Small intestine (tissue), 7 donors: ENCODE measurements around the gene TSPAN9. TPM values are rescaled to one million over a fixed set of nuclear protein-coding genes. Genes with fewer than 3 reads are reported as not detected.
A peak's percentile ranks its signal among the peaks of the same experiment; 100 is the strongest.

Experiments used
- DNase-seq, 2 donors: peaks; one replicate each; pipeline versions ENCODE4 v3.0.0 to v3.0.0-alpha.2; 2013
- FAIRE-seq: peaks from 2 replicates; lab custom pipeline; 2012; peaks lifted over from hg19 to GRCh38; lab: Jason Lieb, UNC
- H3K27ac ChIP-seq, 3 donors: one replicate each; pipeline ENCODE4 v1.5.1; 2013; ENCODE audit warnings: low read length in 2 of 3, mild to moderate bottlenecking in 2 of 3, control low read depth in 1 of 3, inconsistent platforms in 1 of 3, low read depth in 1 of 3, moderate library complexity in 1 of 3
- H3K27me3 ChIP-seq, 3 donors: one replicate each; pipeline ENCODE4 v1.6.1; 2013; ENCODE audit warnings: low read length in 3 of 3, inconsistent platforms in 1 of 3; ENCODE audit not compliant: control insufficient read depth in 3 of 3, insufficient read depth in 3 of 3
- H3K36me3 ChIP-seq, 3 donors: one replicate each; pipeline ENCODE4 v1.6.1; 2013; ENCODE audit warnings: low read length in 3 of 3, inconsistent platforms in 1 of 3, low read depth in 1 of 3, mild to moderate bottlenecking in 1 of 3, moderate library complexity in 1 of 3; ENCODE audit not compliant: control insufficient read depth in 3 of 3, insufficient read depth in 2 of 3
- H3K4me1 ChIP-seq, 3 donors: one replicate each; pipeline ENCODE4 v1.6.1; 2013; ENCODE audit warnings: low read length in 2 of 3, inconsistent platforms in 1 of 3, low read depth in 1 of 3, mild to moderate bottlenecking in 1 of 3, moderate library complexity in 1 of 3; ENCODE audit not compliant: control insufficient read depth in 3 of 3, insufficient read depth in 2 of 3
- H3K4me3 ChIP-seq, 3 donors: one replicate each; pipeline ENCODE4 v1.5.1; 2013; ENCODE audit warnings: low read length in 3 of 3, control low read depth in 1 of 3, inconsistent platforms in 1 of 3, low read depth in 1 of 3, mild to moderate bottlenecking in 1 of 3, moderate library complexity in 1 of 3
- H3K9me3 ChIP-seq, 2 donors: one replicate each; pipeline ENCODE4 v1.6.1; 2013; ENCODE audit warnings: low read depth in 1 of 2, low read length in 1 of 2; ENCODE audit not compliant: control insufficient read depth in 2 of 2, insufficient read depth in 1 of 2
- WGBS, 3 donors: extraction: QIAGEN DNeasy Blood & Tissue Kit; methylation state at CpG; one replicate each; pipeline ENCODE4 v1.1.7; 2013; 5-methylcytosine and 5-hydroxymethylcytosine counted together
- polyA plus RNA-seq, 4 donors: library from polyadenylated mRNA; stranded (reverse) in 3 of 4; unstranded in 1 of 4; fragments of 200-250 nt in 3 of 4; fragments of 120-200 nt in 1 of 4; gene quantifications; one replicate each; pipeline versions ENCODE4 v1.2.1 to v1.2.3, GENCODE V29; 2013
- donor health status: healthy with polysubstance abuse.
- donor health status: control.
- donor health status: control.
- donor health status: Bipolar disorder and iron deficiency.
- donor health status: healthy.

Gene TSPAN9
- polyA plus RNA-seq, 4 donors = 1.3 to 25.5 (median 12.8) TPM

GRCh38 chr12:3150931-3151835 is 74.0 kb downstream of the TSPAN9 start:
- DNase-seq (no peak), FAIRE-seq (no peak)
- Histone ChIP-seq H3K27ac (no peak overlapping the region), H3K4me3 (no peak overlapping the region), H3K36me3 (peaks cover 0 to 8% (median 0%) of the 10 kb centered on the region in 3 donors), H3K4me1 (peaks cover 0 to 4% (median 2%) of the 10 kb centered on the region in 3 donors), H3K27me3 (no peaks in the 10 kb centered on the region), H3K9me3 (no peaks in the 10 kb centered on the region)
- 51 to 82% (median 69%) methylated on average over 19 of the region's 19 CpGs for WGBS, 3 donors

GRCh38 chr12:3152011-3152511 is 74.9 kb downstream of the TSPAN9 start:
- Histone ChIP-seq H3K27me3 (no peaks in the 10 kb centered on the region), H3K36me3 (peaks cover 0 to 7% (median 0%) of the 10 kb centered on the region in 3 donors), H3K27ac (no peak overlapping the region), H3K4me3 (no peak overlapping the region), H3K9me3 (no peaks in the 10 kb centered on the region), H3K4me1 (peaks cover 0 to 4% (median 2%) of the 10 kb centered on the region in 3 donors)
- 64 to 85% (median 78%) methylated on average over 5 of the region's 5 CpGs for WGBS, 3 donors
- no peak for FAIRE-seq
- no peak for DNase-seq

DNA sequence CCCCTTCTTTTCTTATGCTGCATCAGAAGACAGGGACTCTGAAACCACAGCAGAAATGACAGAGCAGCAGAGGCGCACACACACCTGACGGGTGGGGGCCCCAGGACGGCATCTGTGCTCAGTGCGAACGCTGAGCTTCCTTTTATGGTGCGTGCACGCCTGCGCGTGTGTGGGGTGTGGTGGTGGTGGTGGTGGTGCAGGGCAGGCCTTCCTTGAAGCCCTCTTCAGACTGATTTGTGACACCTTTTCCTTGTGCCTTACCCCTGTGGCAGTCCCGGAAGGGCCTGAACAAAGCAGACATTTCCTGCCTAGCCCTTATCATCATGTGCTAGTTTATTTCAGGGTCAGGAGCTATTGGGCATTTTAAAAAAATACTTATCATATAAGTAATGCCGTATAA is 75.7 kb downstream of the TSPAN9 start:
- 55 to 79% (median 66%) methylated on average over 11 of the region's 11 CpGs for WGBS, 3 donors
- H3K27ac ChIP-seq = no peak overlapping the region

GRCh38 chr12:3154006-3154405 is 76.8 kb downstream of the TSPAN9 start:
- DNase-seq (no peak), FAIRE-seq (no peak)
- H3K27ac ChIP-seq = no peak overlapping the region
- no peaks in the 10 kb centered on the region for H3K9me3 ChIP-seq
- 91 to 96% (median 94%) methylated on average over 5 of the region's 5 CpGs for WGBS, 3 donors
- H3K36me3 ChIP-seq = no peaks in the 10 kb centered on the region
- H3K27me3 ChIP-seq = no peaks in the 10 kb centered on the region
- no peak overlapping the region for H3K4me3 ChIP-seq
- H3K4me1 ChIP-seq = peaks cover 0 to 10% (median 2%) of the 10 kb centered on the region in 3 donors

More for the DNA sequence above, 75.7 kb downstream of the TSPAN9 start:
- peaks cover 0 to 4% (median 2%) of the 10 kb centered on the region in 3 donors for H3K4me1 ChIP-seq
- H3K27me3 ChIP-seq = no peaks in the 10 kb centered on the region
- H3K36me3 ChIP-seq = no peaks in the 10 kb centered on the region
- FAIRE-seq (no peak), DNase-seq (no peak)
- H3K4me3 ChIP-seq = no peak overlapping the region
- H3K9me3 ChIP-seq = no peaks in the 10 kb centered on the region

DNA sequence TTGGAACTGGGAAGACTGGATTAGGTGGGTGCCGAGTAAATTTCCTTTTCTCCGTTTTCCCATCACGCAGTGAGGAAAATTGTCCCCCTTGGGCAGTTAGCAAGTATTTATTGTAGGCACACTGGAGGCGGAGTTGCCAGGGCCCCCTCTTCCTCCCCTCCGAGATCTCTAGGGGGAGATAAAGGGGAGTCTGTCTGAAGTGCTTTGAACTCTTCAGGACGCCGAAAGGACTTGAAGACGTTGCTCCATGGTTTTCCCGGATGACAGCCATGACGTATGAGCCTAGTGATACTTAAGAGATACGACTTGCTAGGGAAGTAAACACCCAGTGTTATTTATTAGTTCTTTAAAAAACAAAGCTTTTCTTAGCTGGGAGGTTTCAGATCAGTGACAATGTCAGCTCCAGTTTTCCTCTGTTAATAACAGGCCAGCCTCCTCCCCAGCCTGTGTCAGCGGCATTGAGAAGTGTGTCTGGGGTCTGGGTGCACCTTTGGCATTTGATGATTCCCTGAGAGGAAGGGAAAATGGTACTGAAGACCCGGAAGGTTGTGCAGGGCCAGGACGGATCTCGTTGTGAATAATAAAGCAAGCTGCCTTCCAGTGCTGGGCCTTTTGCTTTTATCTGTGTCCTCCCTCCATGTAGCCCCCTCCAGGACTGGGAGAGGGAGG is 78.7 kb downstream of the TSPAN9 start:
- no peak for FAIRE-seq
- 60 to 86% (median 79%) methylated on average over 15 of the region's 15 CpGs for WGBS, 3 donors
- H3K27ac ChIP-seq = peak overlapping the region in 1 of 3 donors; percentile 34

DNA sequence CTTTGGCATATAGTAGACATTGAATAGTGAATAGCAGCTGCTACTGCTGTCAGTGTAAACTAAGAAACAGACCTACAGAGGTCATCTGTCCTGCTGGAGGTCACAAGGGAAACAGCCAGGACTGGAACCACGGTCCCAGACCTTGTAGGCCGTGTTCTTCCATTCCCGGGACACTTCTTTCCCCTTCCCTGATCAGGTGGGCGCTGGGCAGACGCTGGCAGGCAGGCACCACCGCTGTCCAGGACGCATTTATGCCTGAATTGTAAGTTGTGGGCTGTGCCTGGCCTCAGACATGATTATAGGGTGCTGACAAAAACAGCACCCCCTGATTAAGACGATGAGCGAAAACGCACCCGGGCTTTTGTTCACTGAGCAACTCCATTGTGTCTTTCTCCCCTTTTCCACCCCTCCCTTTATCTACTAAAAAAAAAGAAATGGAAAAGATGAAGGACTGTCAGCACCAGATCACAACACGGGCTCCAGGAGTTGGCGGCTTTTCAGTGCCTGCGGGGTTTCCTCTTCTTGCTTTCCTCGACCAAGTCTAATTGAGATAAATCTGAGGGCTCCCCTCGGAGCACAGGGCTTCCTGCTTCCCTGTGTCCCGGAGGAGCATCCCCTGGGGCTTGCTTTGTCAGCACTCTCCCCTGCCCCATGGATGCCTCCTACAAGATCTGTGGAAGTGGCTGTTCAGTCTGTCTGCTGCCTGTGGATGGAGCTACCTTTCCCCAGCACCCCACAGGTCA is 80.6 kb downstream of the TSPAN9 start:
- FAIRE-seq (no peak), DNase-seq (no peak)
- Histone ChIP-seq H3K9me3 (peaks cover 0 to 4% of the 10 kb centered on the region in 2 donors), H3K27ac (no peak overlapping the region), H3K27me3 (no peaks in the 10 kb centered on the region), H3K4me1 (peaks cover 0 to 21% (median 0%) of the 10 kb centered on the region in 3 donors), H3K4me3 (no peak overlapping the region), H3K36me3 (no peaks in the 10 kb centered on the region)
- WGBS, 3 donors = 82 to 95% (median 86%) methylated on average over 17 of the region's 17 CpGs

More for the DNA sequence above, 78.7 kb downstream of the TSPAN9 start:
- DNase-seq = no peak
- H3K9me3 ChIP-seq = no peaks in the 10 kb centered on the region
- peaks cover 0 to 12% (median 0%) of the 10 kb centered on the region in 3 donors for H3K4me1 ChIP-seq
- no peak overlapping the region for H3K4me3 ChIP-seq
- H3K36me3 ChIP-seq = no peaks in the 10 kb centered on the region
- H3K27me3 ChIP-seq = no peaks in the 10 kb centered on the region

- Histone ChIP-seq H3K36me3 (no peaks in the 10 kb centered on the region), H3K27me3 (no peaks in the 10 kb centered on the region), H3K27ac (peak overlapping the region in 1 of 3 donors; percentile 86), H3K4me3 (no peak overlapping the region), H3K9me3 (peaks cover 0 to 4% of the 10 kb centered on the region in 2 donors), H3K4me1 (peaks cover 0 to 31% (median 0%) of the 10 kb centered on the region in 3 donors)
- DNase-seq (peak in 1 of 2 donors; percentile 87), FAIRE-seq (no peak)
- WGBS, 3 donors = 17 to 44% (median 22%) methylated on average over 11 of the region's 11 CpGs
Measured at GRCh38 chr12:3158851-3159465, 81.8 kb downstream of the TSPAN9 start.
